H9 (cell line): ENCODE data around the gene RNF13. TPM values are rescaled to one million over a fixed set of nuclear protein-coding genes. Genes with fewer than 3 reads are reported as not detected.
"Not testable (repeated sequence)": the region's sequence is repeated elsewhere in the genome, so short reads cannot be mapped to it uniquely, and the experiment has no call there.

Experiments used
- DNase-seq: peaks from one replicate; pipeline ENCODE4 v3.0.0-alpha.2; 2017
- H2AFZ ChIP-seq: one replicate; pipeline ENCODE4 v1.6.1; 2013; ENCODE audit warnings: mild to moderate bottlenecking, low read length, control low read depth, moderate library complexity
- H2AK5ac ChIP-seq: 2 replicates; pipeline ENCODE4 v1.6.1; 2013; ENCODE audit warnings: low read length, control low read depth, mixed read lengths; ENCODE audit not compliant: insufficient read length
- H2BK120ac ChIP-seq: one replicate; pipeline ENCODE4 v1.6.1; 2013; ENCODE audit warnings: low read depth, mild to moderate bottlenecking, low read length, control low read depth, inconsistent platforms; ENCODE audit not compliant: poor library complexity, severe bottlenecking
- H2BK12ac ChIP-seq: 2 replicates; pipeline ENCODE4 v1.6.1; 2013; ENCODE audit warnings: low read length, control low read depth, mixed read lengths, low read depth; ENCODE audit not compliant: insufficient read length
- H2BK15ac ChIP-seq: 2 replicates; pipeline ENCODE4 v1.6.1; 2013; ENCODE audit warnings: low read depth, low read length, control low read depth
- H2BK20ac ChIP-seq: one replicate; pipeline ENCODE4 v1.6.1; 2013; ENCODE audit warnings: low read depth, mild to moderate bottlenecking, low read length, control low read depth, inconsistent platforms; ENCODE audit not compliant: poor library complexity, severe bottlenecking
- H2BK5ac ChIP-seq: 2 replicates; pipeline ENCODE4 v1.6.1; 2013; ENCODE audit warnings: low read length, control low read depth, mixed read lengths; ENCODE audit not compliant: insufficient read length
- H3K14ac ChIP-seq: 2 replicates; pipeline ENCODE4 v1.6.1; 2013; ENCODE audit warnings: low read length, control low read depth; ENCODE audit not compliant: insufficient read depth
- H3K18ac ChIP-seq: 2 replicates; pipeline ENCODE4 v1.6.1; 2013; ENCODE audit warnings: low read depth, mild to moderate bottlenecking, mixed read lengths, low read length, control low read depth; ENCODE audit not compliant: insufficient read length
- H3K23ac ChIP-seq: 2 replicates; pipeline ENCODE4 v1.6.1; 2013; ENCODE audit warnings: low read length, control low read depth, mixed read lengths, low read depth; ENCODE audit not compliant: insufficient read length
- H3K23me2 ChIP-seq: 2 replicates; pipeline ENCODE4 v1.6.1; 2013; ENCODE audit warnings: low read depth, mild to moderate bottlenecking, mixed read lengths, low read length, control low read depth; ENCODE audit not compliant: insufficient read length, poor library complexity, severe bottlenecking
- H3K27ac ChIP-seq: 2 replicates; pipeline ENCODE4 v1.5.1; 2013; ENCODE audit warnings: low read length, control low read depth, mixed read lengths, low read depth; ENCODE audit not compliant: insufficient read length
- H3K27me3 ChIP-seq: 2 replicates; pipeline ENCODE4 v1.6.1; 2013; ENCODE audit warnings: low read length, control low read depth, inconsistent platforms; ENCODE audit not compliant: insufficient read depth
- H3K4ac ChIP-seq: 2 replicates; pipeline ENCODE4 v1.6.1; 2013; ENCODE audit warnings: low read depth, mild to moderate bottlenecking, control low read depth, inconsistent platforms, low read length, moderate library complexity
- H3K4me1 ChIP-seq: 2 replicates; pipeline ENCODE4 v1.6.1; 2013; ENCODE audit warnings: low read length, control low read depth, inconsistent platforms; ENCODE audit not compliant: insufficient read depth
- H3K4me2 ChIP-seq: 2 replicates; pipeline ENCODE4 v1.6.1; 2013; ENCODE audit warnings: low read length, control low read depth, mixed read lengths; ENCODE audit not compliant: insufficient read length, insufficient read depth
- H3K56ac ChIP-seq: 2 replicates; pipeline ENCODE4 v1.6.1; 2013; ENCODE audit warnings: low read depth, mild to moderate bottlenecking, mixed read lengths, low read length, control low read depth; ENCODE audit not compliant: insufficient read length
- H3K79me1 ChIP-seq: 2 replicates; pipeline ENCODE4 v1.6.1; 2013; ENCODE audit warnings: low read depth, mild to moderate bottlenecking, moderate library complexity, low read length, control low read depth, inconsistent platforms; ENCODE audit not compliant: insufficient read depth, poor library complexity, severe bottlenecking
- H3K79me2 ChIP-seq: 2 replicates; pipeline ENCODE4 v1.6.1; 2013; ENCODE audit warnings: low read length, control low read depth, inconsistent platforms; ENCODE audit not compliant: insufficient read depth
- H3K9ac ChIP-seq: 2 replicates; pipeline ENCODE4 v1.6.1; 2013; ENCODE audit warnings: low read length, control low read depth, mixed read lengths; ENCODE audit not compliant: insufficient read length; ENCODE audit errors: extremely low read depth
- H3K9me3 ChIP-seq: one replicate; pipeline ENCODE4 v1.6.1; 2013; ENCODE audit warnings: low read depth, low read length, inconsistent platforms; ENCODE audit not compliant: control insufficient read depth
- H3T11ph ChIP-seq: one replicate; pipeline ENCODE4 v1.6.1; 2013; ENCODE audit warnings: mild to moderate bottlenecking, low read length, control low read depth, inconsistent platforms
- H4K20me1 ChIP-seq: one replicate; pipeline ENCODE4 v1.6.1; 2013; ENCODE audit not compliant: control insufficient read depth, insufficient read length, insufficient read depth
- H4K5ac ChIP-seq: 2 replicates; pipeline ENCODE4 v1.6.1; 2013; ENCODE audit warnings: low read depth, mild to moderate bottlenecking, mixed read lengths, low read length, control low read depth; ENCODE audit not compliant: insufficient read length
- H4K8ac ChIP-seq: replicated peaks from 2 replicates; pipeline ENCODE4 v1.6.1; 2013; ENCODE audit warnings: low read length, control low read depth, mixed read lengths, low read depth; ENCODE audit not compliant: insufficient read length
- H4K91ac ChIP-seq: 2 replicates; pipeline ENCODE4 v1.6.1; 2013; ENCODE audit warnings: low read depth, mild to moderate bottlenecking, moderate library complexity, mixed read lengths, low read length, control low read depth; ENCODE audit not compliant: insufficient read length
- H3K27ac Mint-ChIP-seq, 3 experiments: 2 replicates in 2 of 3; 3 replicates in 1 of 3; pipeline ENCODE4 v1.8.0; 2020 to 2021; ENCODE audit warnings: mixed read lengths in 3 of 3, mild to moderate bottlenecking in 1 of 3, moderate library complexity in 1 of 3
- H3K27me3 Mint-ChIP-seq: 2 replicates; pipeline ENCODE4 v1.8.0; 2021; ENCODE audit warnings: low read depth, mild to moderate bottlenecking, moderate library complexity, mixed read lengths
- H3K36me3 Mint-ChIP-seq, 3 experiments: 2 replicates in 2 of 3; 3 replicates in 1 of 3; pipeline ENCODE4 v1.8.0; 2020 to 2021; ENCODE audit warnings: low read depth in 3 of 3, mixed read lengths in 3 of 3; ENCODE audit not compliant: insufficient read depth in 1 of 3
- H3K4me1 Mint-ChIP-seq, 2 experiments: 2 replicates each; pipeline ENCODE4 v1.8.0; 2020; ENCODE audit warnings: mixed read lengths in 2 of 2
- H3K4me3 Mint-ChIP-seq, 2 experiments: 2 replicates in 1 of 2; 3 replicates in 1 of 2; pipeline ENCODE4 v1.8.0; 2020 to 2021; ENCODE audit warnings: mild to moderate bottlenecking in 2 of 2, mixed read lengths in 2 of 2, moderate library complexity in 1 of 2
- H3K9me3 Mint-ChIP-seq, 2 experiments: 2 replicates in 1 of 2; 3 replicates in 1 of 2; pipeline ENCODE4 v1.8.0; 2020; ENCODE audit warnings: mild to moderate bottlenecking in 2 of 2, mixed read lengths in 2 of 2, moderate library complexity in 1 of 2
- WGBS: extraction: QIAGEN DNeasy Blood & Tissue Kit; methylation state at CpG from one replicate; pipeline ENCODE4 v1.1.7; 2013; ENCODE audit warnings: missing lambda C conversion rate, low lambda C conversion rate, mixed read lengths; ENCODE audit not compliant: insufficient read length; ENCODE audit errors: extremely low coverage; 5-methylcytosine and 5-hydroxymethylcytosine counted together
- total RNA-seq: library from RNA; stranded (reverse); gene quantifications from 2 replicates; pipeline ENCODE4 v1.2.1, GENCODE V29; 2021
- TF ChIP-seq, protein P1 (sequence below): fragments of 200-600 bp; sonication (generic); conservative IDR thresholded peaks from 3 replicates; pipeline ENCODE4 v1.8.0; 2021; ENCODE audit warnings: antibody characterized with exemption, mild to moderate bottlenecking

RNF13 gene
- total RNA-seq, 1 experiment from 2014 or later, result 23.4 TPM

- peaks cover 43 to 48% of the 10 kb centered on the region in 2 experiments for H3K9me3 Mint-ChIP-seq
- DNase-seq, result no peak
- H2BK12ac ChIP-seq, result no peak overlapping the region
- no peaks in the 10 kb centered on the region for H3K4me1 ChIP-seq
- H3K14ac ChIP-seq, result no peak overlapping the region
- H3K27me3 Mint-ChIP-seq, result no peaks in the 10 kb centered on the region; the same call in 1 of the 2 replicates
- H3K79me1 ChIP-seq, result no peaks in the 10 kb centered on the region
- H3K23me2 ChIP-seq, result no peaks in the 10 kb centered on the region
- H3K23ac ChIP-seq, result no peak overlapping the region
- H3K56ac ChIP-seq, result no peak overlapping the region
- H3K27ac ChIP-seq, result no peak overlapping the region
- H3K27ac Mint-ChIP-seq, result no peak overlapping the region
- H4K20me1 ChIP-seq, result no peaks in the 10 kb centered on the region
- TF ChIP-seq, protein P1, sequence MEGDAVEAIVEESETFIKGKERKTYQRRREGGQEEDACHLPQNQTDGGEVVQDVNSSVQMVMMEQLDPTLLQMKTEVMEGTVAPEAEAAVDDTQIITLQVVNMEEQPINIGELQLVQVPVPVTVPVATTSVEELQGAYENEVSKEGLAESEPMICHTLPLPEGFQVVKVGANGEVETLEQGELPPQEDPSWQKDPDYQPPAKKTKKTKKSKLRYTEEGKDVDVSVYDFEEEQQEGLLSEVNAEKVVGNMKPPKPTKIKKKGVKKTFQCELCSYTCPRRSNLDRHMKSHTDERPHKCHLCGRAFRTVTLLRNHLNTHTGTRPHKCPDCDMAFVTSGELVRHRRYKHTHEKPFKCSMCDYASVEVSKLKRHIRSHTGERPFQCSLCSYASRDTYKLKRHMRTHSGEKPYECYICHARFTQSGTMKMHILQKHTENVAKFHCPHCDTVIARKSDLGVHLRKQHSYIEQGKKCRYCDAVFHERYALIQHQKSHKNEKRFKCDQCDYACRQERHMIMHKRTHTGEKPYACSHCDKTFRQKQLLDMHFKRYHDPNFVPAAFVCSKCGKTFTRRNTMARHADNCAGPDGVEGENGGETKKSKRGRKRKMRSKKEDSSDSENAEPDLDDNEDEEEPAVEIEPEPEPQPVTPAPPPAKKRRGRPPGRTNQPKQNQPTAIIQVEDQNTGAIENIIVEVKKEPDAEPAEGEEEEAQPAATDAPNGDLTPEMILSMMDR, result no peak
- H3K79me2 ChIP-seq, result no peaks in the 10 kb centered on the region
- peaks cover 54 to 55% (median 54%) of the 10 kb centered on the region in 3 experiments for H3K36me3 Mint-ChIP-seq
- H3K9ac ChIP-seq, result no peak overlapping the region
- H3K4me3 Mint-ChIP-seq, result no peak overlapping the region
- H2BK5ac ChIP-seq, result no peak overlapping the region
- no peaks in the 10 kb centered on the region for H3K27me3 ChIP-seq
- no peak overlapping the region for H4K91ac ChIP-seq
- no peak overlapping the region for H2BK15ac ChIP-seq
- no peak overlapping the region for H2BK20ac ChIP-seq
- no peak overlapping the region for H2AK5ac ChIP-seq
- no peak overlapping the region for H3K18ac ChIP-seq
- no peak overlapping the region for H2BK120ac ChIP-seq
- H2AFZ ChIP-seq, result no peak overlapping the region
- no peak overlapping the region for H3K4ac ChIP-seq
- H3K4me2 ChIP-seq, result no peak overlapping the region
- H3K4me1 Mint-ChIP-seq, result no peaks in the 10 kb centered on the region
- no peak overlapping the region for H4K5ac ChIP-seq
- no peak overlapping the region for H4K8ac ChIP-seq
- no peak overlapping the region for H3T11ph ChIP-seq
- no peaks in the 10 kb centered on the region for H3K9me3 ChIP-seq
Observed at GRCh38 chr3:149942409-149942808, 129.4 kb downstream of the RNF13 start.

- not testable (repeated sequence) for H3K23me2 ChIP-seq
Observed at GRCh38 chr3:149943966-149944365, 131.0 kb downstream of the RNF13 start.

More at GRCh38 chr3:149943966-149944365, 131.0 kb downstream of the RNF13 start:
- H4K91ac ChIP-seq, H4K20me1 ChIP-seq, H3T11ph ChIP-seq, H3K56ac ChIP-seq, H3K9me3 ChIP-seq, H3K14ac ChIP-seq, H3K27ac Mint-ChIP-seq, H3K4me2 ChIP-seq, H2BK12ac ChIP-seq, H2BK20ac ChIP-seq, H3K79me1 ChIP-seq, H3K9ac ChIP-seq, H3K27ac ChIP-seq, H3K4me1 Mint-ChIP-seq, H2AFZ ChIP-seq, H3K4ac ChIP-seq, H3K4me3 Mint-ChIP-seq, H4K5ac ChIP-seq, H4K8ac ChIP-seq, H3K4me1 ChIP-seq, H3K27me3 Mint-ChIP-seq, H3K27me3 ChIP-seq, H2BK5ac ChIP-seq, DNase-seq, H2BK120ac ChIP-seq, H3K79me2 ChIP-seq, H2AK5ac ChIP-seq, H2BK15ac ChIP-seq, H3K23ac ChIP-seq, H3K18ac ChIP-seq: not testable (repeated sequence)
- WGBS, result no CpG with 5 or more reads among the region's 3 CpGs
- Mint-ChIP-seq H3K9me3 (peaks cover 47 to 54% of the 10 kb centered on the region in 2 experiments), H3K36me3 (peaks cover 63 to 70% (median 65%) of the 10 kb centered on the region in 3 experiments)
